Measurements from ENCODE around the gene CSK.

Gene CSK

GRCh38 chr15:74788042-74788682 is 6.3 kb downstream of the CSK start:
- no peak for DNase-seq

- DNase-seq: no peak
Observed at GRCh38 chr15:74788683-74789151, 6.8 kb downstream of the CSK start.

- DNase-seq: no peak
Observed at GRCh38 chr15:74789171-74789631, 7.3 kb downstream of the CSK start.

- DNase-seq: no peak
Observed at GRCh38 chr15:74789741-74790079, 7.8 kb downstream of the CSK start.

GRCh38 chr15:74790080-74790916 is 8.4 kb downstream of the CSK start:
- DNase-seq: no peak

GRCh38 chr15:74791007-74791406 is 9.1 kb downstream of the CSK start:
- no peak for DNase-seq

GRCh38 chr15:74791667-74792066 is 9.8 kb downstream of the CSK start:
- no peak for DNase-seq

GRCh38 chr15:74792227-74793016 is 10.5 kb downstream of the CSK start:
- no peak for DNase-seq

GRCh38 chr15:74793135-74794028 is 11.5 kb downstream of the CSK start:
- DNase-seq: peak; percentile 75

- no peak for DNase-seq
Observed at GRCh38 chr15:74794248-74794969, 12.5 kb downstream of the CSK start.

- no peak for DNase-seq
Observed at GRCh38 chr15:74794970-74795349, 13.1 kb downstream of the CSK start.

- DNase-seq: peak; percentile 54
Observed at GRCh38 chr15:74795966-74796625, 14.2 kb downstream of the CSK start.

- no peak for DNase-seq
Observed at GRCh38 chr15:74798388-74799254, 16.7 kb downstream of the CSK start.

- no peak for DNase-seq
Observed at GRCh38 chr15:74799255-74799855, 17.5 kb downstream of the CSK start.

GRCh38 chr15:74799856-74800558 is 18.1 kb downstream of the CSK start:
- DNase-seq: peak; percentile 84

GRCh38 chr15:74800559-74801094 is 18.7 kb downstream of the CSK start:
- no peak for DNase-seq

- no peak for DNase-seq
Observed at GRCh38 chr15:74801311-74801997, 19.6 kb downstream of the CSK start.

- DNase-seq: no peak
Observed at GRCh38 chr15:74802290-74802689, 20.4 kb downstream of the CSK start.

Data from activated naive CD4-positive, alpha-beta T cell treated with anti-CD3 and anti-CD28 coated beads, Interleukin-2, amount 50 U/mL, for 16 hours (primary cell).